Activated CD4-positive, alpha-beta T cell treated with anti-CD3 and anti-CD28 coated beads for 36 hours (primary cell): Measurements from ENCODE around the gene DHCR7. TPM values are rescaled to one million over a fixed set of nuclear protein-coding genes. Genes with fewer than 3 reads are reported as not detected.

Source experiments
- ATAC-seq: fragments of 200-7000 bp; cut with Tn5 transposase; one replicate; pipeline ENCODE4 v1.10.0; 2021; ENCODE audit warnings: mild to moderate bottlenecking, moderate library complexity
- CTCF ChIA-PET: fragments of 350-600 bp; sonication (Branson Sonifier 250); formaldehyde crosslinking; loops from one replicate; lab custom pipeline; 2021; ENCODE audit warnings: antibody characterized with exemption; lab: Charles Lee
- POLR2A ChIA-PET: fragments of 350-600 bp; sonication (Branson Sonifier 250); formaldehyde crosslinking; loops from one replicate; lab custom pipeline; 2021; ENCODE audit warnings: antibody characterized with exemption, inconsistent platforms; lab: Charles Lee
- DNase-seq: peaks from one replicate; pipeline ENCODE4 v3.0.0-alpha.2; 2020
- H3K27ac Mint-ChIP-seq: one replicate; pipeline ENCODE4 v1.8.0; 2021; ENCODE audit warnings: mixed read lengths
- H3K27me3 Mint-ChIP-seq: one replicate; pipeline ENCODE4 v1.8.0; 2021; ENCODE audit warnings: mixed read lengths
- H3K36me3 Mint-ChIP-seq: one replicate; pipeline ENCODE4 v1.8.0; 2021; ENCODE audit warnings: low read depth, mixed read lengths
- H3K4me1 Mint-ChIP-seq: one replicate; pipeline ENCODE4 v1.8.0; 2021; ENCODE audit warnings: mixed read lengths
- H3K4me3 Mint-ChIP-seq: one replicate; pipeline ENCODE4 v1.8.0; 2021; ENCODE audit warnings: mild to moderate bottlenecking, moderate library complexity, mixed read lengths
- H3K9me3 Mint-ChIP-seq: one replicate; pipeline ENCODE4 v1.8.0; 2021; ENCODE audit warnings: low read depth, mixed read lengths
- intact Hi-C, 2 experiments: fragments of 100-400 bp; cut with DNase I in 1 of 2; cut with micrococcal nuclease in 1 of 2; formaldehyde crosslinking; loops; one replicate each; pipeline versions ENCODE4 v1.14.2 to v1.15.1; 2022 to 2024; cut with DNase I, micrococcal nuclease
- total RNA-seq, 2 experiments: library from RNA; stranded (reverse); gene quantifications; one replicate each; pipeline ENCODE4 v1.2.3, GENCODE V29; 2021

Gene DHCR7
- total RNA-seq, 2 experiments from 2014 or later = 57.3 to 64.0 TPM

GRCh38 chr11:71420455-71421241, 27.5 kb downstream of the DHCR7 start:
- CTCF ChIA-PET = interaction anchor here (0.6 to 1.3 kb wide), 2 partner anchors 9 to 37 kb away, joined by 3 read pairs; no protein-coding TSS in a partner anchor
- Mint-ChIP-seq H3K9me3 (no peaks in the 10 kb centered on the region), H3K36me3 (no peaks in the 10 kb centered on the region), H3K27me3 (no peaks in the 10 kb centered on the region), H3K4me3 (no peak overlapping the region), H3K27ac (no peak overlapping the region), H3K4me1 (peaks cover 1% of the 10 kb centered on the region)
- intact Hi-C loops = loop anchor here in 1 of 2 experiments (1.0 kb wide), 1 partner anchor 605 kb away; no protein-coding TSS in a partner anchor
- no peak for ATAC-seq
- DNase-seq = peak; percentile 51
- POLR2A ChIA-PET = no interaction called here

GRCh38 chr11:71418643-71419042, 29.6 kb downstream of the DHCR7 start:
- Mint-ChIP-seq H3K27ac (no peak overlapping the region), H3K27me3 (peaks cover 5% of the 10 kb centered on the region), H3K4me1 (no peaks in the 10 kb centered on the region), H3K36me3 (no peaks in the 10 kb centered on the region), H3K9me3 (no peaks in the 10 kb centered on the region), H3K4me3 (no peak overlapping the region)
- CTCF ChIA-PET = no interaction called here
- POLR2A ChIA-PET = no interaction called here
- ATAC-seq (no peak), DNase-seq (peak; percentile 20)
- intact Hi-C loops = no loop called here

- Mint-ChIP-seq H3K36me3 (no peaks in the 10 kb centered on the region), H3K4me1 (no peaks in the 10 kb centered on the region), H3K4me3 (no peak overlapping the region), H3K27ac (no peak overlapping the region), H3K27me3 (peaks cover 10% of the 10 kb centered on the region), H3K9me3 (no peaks in the 10 kb centered on the region)
- ATAC-seq (no peak), DNase-seq (no peak)
- intact Hi-C loops = no loop called here
- POLR2A ChIA-PET = no interaction called here
- CTCF ChIA-PET = no interaction called here
Measured at GRCh38 chr11:71414645-71415044, 33.5 kb downstream of the DHCR7 start.

- H3K36me3 Mint-ChIP-seq = no peaks in the 10 kb centered on the region
- intact Hi-C loops = no loop called here
- POLR2A ChIA-PET = no interaction called here
- no peak overlapping the region for H3K27ac Mint-ChIP-seq
- H3K4me3 Mint-ChIP-seq = no peak overlapping the region
- peaks cover 10% of the 10 kb centered on the region for H3K27me3 Mint-ChIP-seq
- no peaks in the 10 kb centered on the region for H3K9me3 Mint-ChIP-seq
- no peak for ATAC-seq
- no peak for DNase-seq
- CTCF ChIA-PET = no interaction called here
- no peaks in the 10 kb centered on the region for H3K4me1 Mint-ChIP-seq
Measured at GRCh38 chr11:71410363-71410966, 37.7 kb downstream of the DHCR7 start.

- Mint-ChIP-seq H3K9me3 (peaks cover 3% of the 10 kb centered on the region), H3K4me1 (no peaks in the 10 kb centered on the region), H3K4me3 (no peak overlapping the region), H3K27me3 (peaks cover 5% of the 10 kb centered on the region), H3K36me3 (no peaks in the 10 kb centered on the region), H3K27ac (no peak overlapping the region)
- DNase-seq (no peak), ATAC-seq (no peak)
- ChIA-PET CTCF (no interaction called here), POLR2A (no interaction called here)
- intact Hi-C loops = no loop called here
Measured at GRCh38 chr11:71408826-71409225, 39.4 kb downstream of the DHCR7 start.

GRCh38 chr11:71407356-71407755, 40.8 kb downstream of the DHCR7 start:
- ChIA-PET POLR2A (no interaction called here), CTCF (no interaction called here)
- Mint-ChIP-seq H3K9me3 (peaks cover 7% of the 10 kb centered on the region), H3K4me1 (no peaks in the 10 kb centered on the region), H3K27me3 (peaks cover 5% of the 10 kb centered on the region), H3K4me3 (no peak overlapping the region), H3K27ac (no peak overlapping the region), H3K36me3 (no peaks in the 10 kb centered on the region)
- DNase-seq = no peak
- ATAC-seq = no peak
- intact Hi-C loops = no loop called here

GRCh38 chr11:71406681-71407080, 41.5 kb downstream of the DHCR7 start:
- no peak overlapping the region for H3K27ac Mint-ChIP-seq

GRCh38 chr11:71404209-71404608, 44.0 kb downstream of the DHCR7 start:
- Mint-ChIP-seq H3K36me3 (no peaks in the 10 kb centered on the region), H3K4me1 (no peaks in the 10 kb centered on the region), H3K27ac (no peak overlapping the region), H3K9me3 (peaks cover 7% of the 10 kb centered on the region), H3K4me3 (no peak overlapping the region), H3K27me3 (no peaks in the 10 kb centered on the region)
- ATAC-seq (no peak), DNase-seq (no peak)
- intact Hi-C loops = no loop called here
- ChIA-PET POLR2A (no interaction called here), CTCF (no interaction called here)

More at GRCh38 chr11:71406681-71407080, 41.5 kb downstream of the DHCR7 start:
- ChIA-PET POLR2A (no interaction called here), CTCF (no interaction called here)
- DNase-seq (no peak), ATAC-seq (no peak)
- peaks cover 7% of the 10 kb centered on the region for H3K9me3 Mint-ChIP-seq
- H3K27me3 Mint-ChIP-seq = peaks cover 5% of the 10 kb centered on the region
- no peaks in the 10 kb centered on the region for H3K36me3 Mint-ChIP-seq
- intact Hi-C loops = no loop called here
- no peaks in the 10 kb centered on the region for H3K4me1 Mint-ChIP-seq
- no peak overlapping the region for H3K4me3 Mint-ChIP-seq

- no peak for DNase-seq
- no peak overlapping the region for H3K27ac Mint-ChIP-seq
- H3K27me3 Mint-ChIP-seq = no peaks in the 10 kb centered on the region
- H3K4me1 Mint-ChIP-seq = no peaks in the 10 kb centered on the region
- intact Hi-C loops = no loop called here
- ATAC-seq = no peak
- POLR2A ChIA-PET = no interaction called here
- no peak overlapping the region for H3K4me3 Mint-ChIP-seq
- CTCF ChIA-PET = no interaction called here
- peaks cover 7% of the 10 kb centered on the region for H3K9me3 Mint-ChIP-seq
- H3K36me3 Mint-ChIP-seq = no peaks in the 10 kb centered on the region
Measured at GRCh38 chr11:71402878-71403277, 45.3 kb downstream of the DHCR7 start.

- H3K27ac Mint-ChIP-seq = no peak overlapping the region
Measured at GRCh38 chr11:71400216-71400615, 48.0 kb downstream of the DHCR7 start.

GRCh38 chr11:71399341-71399740, 48.9 kb downstream of the DHCR7 start:
- ATAC-seq (no peak), DNase-seq (no peak)
- no peak overlapping the region for H3K4me3 Mint-ChIP-seq
- no peaks in the 10 kb centered on the region for H3K36me3 Mint-ChIP-seq
- H3K9me3 Mint-ChIP-seq = peaks cover 7% of the 10 kb centered on the region
- CTCF ChIA-PET = interaction anchor here (0.6 kb wide), 1 partner anchor 175 kb away, joined by 3 read pairs; no protein-coding TSS in a partner anchor
- no peak overlapping the region for H3K27ac Mint-ChIP-seq
- intact Hi-C loops = no loop called here
- H3K27me3 Mint-ChIP-seq = no peaks in the 10 kb centered on the region
- no peaks in the 10 kb centered on the region for H3K4me1 Mint-ChIP-seq
- POLR2A ChIA-PET = no interaction called here

More at GRCh38 chr11:71400216-71400615, 48.0 kb downstream of the DHCR7 start:
- Mint-ChIP-seq H3K36me3 (no peaks in the 10 kb centered on the region), H3K27me3 (no peaks in the 10 kb centered on the region), H3K4me1 (no peaks in the 10 kb centered on the region), H3K9me3 (peaks cover 7% of the 10 kb centered on the region), H3K4me3 (no peak overlapping the region)
- no peak for ATAC-seq
- intact Hi-C loops = no loop called here
- CTCF ChIA-PET = no interaction called here
- DNase-seq = no peak
- POLR2A ChIA-PET = no interaction called here

GRCh38 chr11:71397961-71398360, 50.2 kb downstream of the DHCR7 start:
- Mint-ChIP-seq H3K4me3 (no peak overlapping the region), H3K27ac (no peak overlapping the region), H3K27me3 (peaks cover 2% of the 10 kb centered on the region), H3K36me3 (no peaks in the 10 kb centered on the region), H3K4me1 (no peaks in the 10 kb centered on the region), H3K9me3 (no peaks in the 10 kb centered on the region)
- POLR2A ChIA-PET = no interaction called here
- no peak for ATAC-seq
- CTCF ChIA-PET = no interaction called here
- no peak for DNase-seq
- intact Hi-C loops = no loop called here
